ENCODE results near the gene GLS.

Gene GLS

DNA sequence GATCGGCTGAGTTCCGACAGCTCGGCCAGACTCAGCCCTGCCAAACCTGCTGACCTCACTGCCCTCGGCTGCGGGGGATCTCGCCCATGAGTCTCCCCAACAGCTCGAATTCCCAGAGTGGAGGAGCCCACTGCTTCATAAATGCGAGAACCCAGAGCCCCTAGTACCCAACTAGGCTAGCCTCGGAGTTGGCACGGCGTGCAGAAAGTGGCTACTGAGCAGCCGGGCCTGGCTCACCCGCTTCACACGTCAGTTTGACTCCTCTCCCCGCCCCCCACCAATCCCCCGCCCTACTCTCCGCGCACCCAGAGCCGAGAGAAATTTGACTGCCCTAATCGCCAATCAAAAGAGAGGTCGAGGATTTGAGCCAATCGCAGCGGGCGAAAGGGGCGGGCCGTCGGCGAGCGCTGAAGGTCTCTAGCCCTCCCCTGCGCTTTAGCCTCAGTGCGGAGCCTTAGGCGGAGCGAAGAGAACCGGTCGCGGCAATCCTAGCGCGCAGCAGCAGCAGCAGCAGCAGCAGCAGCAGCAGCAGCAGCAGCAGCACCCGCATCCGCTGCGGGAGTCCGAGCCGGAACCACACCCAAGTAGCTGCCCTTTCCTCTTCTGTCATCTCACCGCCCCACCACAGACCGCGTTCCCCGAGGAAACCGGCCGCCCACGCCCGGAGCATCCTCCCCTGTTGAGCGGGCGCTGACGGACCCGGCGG lies at the start of gene GLS (continued):
- peak; percentile 76 for TF ChIP-seq ZNF398 (tag by site-specific recombination; IDR thresholded peaks at IDR 0.05)
- TF ChIP-seq BCL11B (tag by site-specific recombination; IDR thresholded peaks at IDR 0.05; ENCODE audit: low read depth) = no peak

- CTCF ChIA-PET = interaction anchor here (0.6 kb wide), 1 partner anchor 113 kb away, joined by 4 read pairs; no protein-coding TSS in a partner anchor
- TF ChIP-seq ZFP41 (tag by site-specific recombination; IDR thresholded peaks at IDR 0.05; ENCODE audit: borderline replicate concordance) = no peak
- no peak for TF ChIP-seq ZNF585B (tag by site-specific recombination; IDR thresholded peaks at IDR 0.05)
- no peak for TF ChIP-seq ZNF600 (tag by site-specific recombination; IDR thresholded peaks at IDR 0.05)
- no peak for TF ChIP-seq ZBTB10 (tag by site-specific recombination; IDR thresholded peaks at IDR 0.05)
- TF ChIP-seq TRIM28 (IDR thresholded peaks at IDR 0.05; ENCODE audit: borderline replicate concordance, low read length) = no peak
- TF ChIP-seq ZNF510 (tag by site-specific recombination; IDR thresholded peaks at IDR 0.05; ENCODE audit: insufficient replicate concordance) = no peak
- TF ChIP-seq, protein P1, sequence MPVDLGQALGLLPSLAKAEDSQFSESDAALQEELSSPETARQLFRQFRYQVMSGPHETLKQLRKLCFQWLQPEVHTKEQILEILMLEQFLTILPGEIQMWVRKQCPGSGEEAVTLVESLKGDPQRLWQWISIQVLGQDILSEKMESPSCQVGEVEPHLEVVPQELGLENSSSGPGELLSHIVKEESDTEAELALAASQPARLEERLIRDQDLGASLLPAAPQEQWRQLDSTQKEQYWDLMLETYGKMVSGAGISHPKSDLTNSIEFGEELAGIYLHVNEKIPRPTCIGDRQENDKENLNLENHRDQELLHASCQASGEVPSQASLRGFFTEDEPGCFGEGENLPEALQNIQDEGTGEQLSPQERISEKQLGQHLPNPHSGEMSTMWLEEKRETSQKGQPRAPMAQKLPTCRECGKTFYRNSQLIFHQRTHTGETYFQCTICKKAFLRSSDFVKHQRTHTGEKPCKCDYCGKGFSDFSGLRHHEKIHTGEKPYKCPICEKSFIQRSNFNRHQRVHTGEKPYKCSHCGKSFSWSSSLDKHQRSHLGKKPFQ (tag by site-specific recombination; IDR thresholded peaks at IDR 0.05) = no peak
- TF ChIP-seq ZNF670 (tag by site-specific recombination; IDR thresholded peaks at IDR 0.05; ENCODE audit: low read depth) = no peak
- TF ChIP-seq PRDM1 (tag by site-specific recombination; IDR thresholded peaks at IDR 0.05) = no peak
- no peak for TF ChIP-seq SETDB1 (IDR thresholded peaks at IDR 0.05; ENCODE audit: insufficient read length, low read length)
- no peak for TF ChIP-seq ZBTB8A (tag by site-specific recombination; IDR thresholded peaks at IDR 0.05)
- TF ChIP-seq, protein P2, sequence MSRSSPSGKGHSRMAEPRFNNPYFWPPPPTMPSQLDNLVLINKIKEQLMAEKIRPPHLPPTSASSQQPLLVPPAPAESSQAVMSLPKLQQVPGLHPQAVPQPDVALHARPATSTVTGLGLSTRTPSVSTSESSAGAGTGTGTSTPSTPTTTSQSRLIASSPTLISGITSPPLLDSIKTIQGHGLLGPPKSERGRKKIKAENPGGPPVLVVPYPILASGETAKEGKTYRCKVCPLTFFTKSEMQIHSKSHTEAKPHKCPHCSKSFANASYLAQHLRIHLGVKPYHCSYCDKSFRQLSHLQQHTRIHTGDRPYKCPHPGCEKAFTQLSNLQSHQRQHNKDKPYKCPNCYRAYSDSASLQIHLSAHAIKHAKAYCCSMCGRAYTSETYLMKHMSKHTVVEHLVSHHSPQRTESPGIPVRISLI (tag by site-specific recombination; IDR thresholded peaks at IDR 0.05) = no peak
- no peak for TF ChIP-seq SP2 (tag by site-specific recombination; IDR thresholded peaks at IDR 0.05)
- POLR2A ChIA-PET = no interaction called here
- Histone ChIP-seq H3K27ac (ENCODE audit: extremely low read depth, low read depth, low read length) (no peak overlapping the region), H3K4me3 (ENCODE audit: low read depth, low read length) (no peak overlapping the region), H3K36me3 (ENCODE audit: control insufficient read depth in 2 of 2, insufficient read depth in 1 of 2, low read length in 2 of 2) (no peaks in the 10 kb centered on the region), H3K4me1 (ENCODE audit: control insufficient read depth, insufficient read depth, low read length) (no peaks in the 10 kb centered on the region), H3K9me3 (ENCODE audit: control insufficient read depth, insufficient read depth, low read depth, low read length) (no peaks in the 10 kb centered on the region)
Measured at GRCh38 chr2:190831941-190832340, 48.7 kb upstream of the GLS start.

DNA sequence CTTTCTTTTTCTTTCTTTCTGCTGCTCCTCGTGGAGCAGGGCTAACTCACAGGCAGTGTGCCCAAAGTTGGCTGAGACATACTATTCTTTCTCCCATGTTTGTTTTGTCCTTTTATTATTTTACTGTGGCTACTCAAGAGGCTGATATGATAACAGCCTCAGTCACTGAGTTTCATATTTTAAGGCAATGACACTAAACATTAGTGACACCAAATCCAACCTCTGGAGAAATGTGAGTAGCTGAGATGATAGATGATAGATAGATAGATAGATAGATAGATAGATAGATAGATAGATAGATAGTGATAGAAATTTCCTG lies 45.8 kb upstream of the GLS start:
- TF ChIP-seq MZF1 (tag by site-specific recombination; IDR thresholded peaks at IDR 0.05; ENCODE audit: borderline replicate concordance) = no peak
- no peak for TF ChIP-seq KLF7 (tag by site-specific recombination; IDR thresholded peaks at IDR 0.05; ENCODE audit: borderline replicate concordance)
- TF ChIP-seq SP7 (tag by site-specific recombination; IDR thresholded peaks at IDR 0.05) = no peak
- no peak for TF ChIP-seq AEBP2 (tag by site-specific recombination; IDR thresholded peaks at IDR 0.05; ENCODE audit: borderline replicate concordance)
- TF ChIP-seq ZNF366 (tag by site-specific recombination; conservative IDR thresholded peaks at IDR 0.05) = 0 out of 2 replicates have a peak, but pooled peaks have one; percentile 7
- Histone ChIP-seq H3K9me3 (ENCODE audit: control insufficient read depth, insufficient read depth, low read depth, low read length) (no peaks in the 10 kb centered on the region), H3K4me3 (ENCODE audit: low read depth, low read length) (no peak overlapping the region), H3K27ac (ENCODE audit: extremely low read depth, low read depth, low read length) (no peak overlapping the region), H3K4me1 (ENCODE audit: control insufficient read depth, insufficient read depth, low read length) (no peaks in the 10 kb centered on the region), H3K36me3 (ENCODE audit: control insufficient read depth in 2 of 2, insufficient read depth in 1 of 2, low read length in 2 of 2) (no peaks in the 10 kb centered on the region)
- ChIA-PET POLR2A (no interaction called here), CTCF (interaction anchor here (1.1 to 1.5 kb wide), 3 partner anchors 13 to 36 kb away, joined by 3 to 5 read pairs (median 4); no protein-coding TSS in a partner anchor)

Measured in HEK293 (cell line).